Endodermal cell (in vitro differentiated cells): ENCODE results near the gene SDK1. TPM values are rescaled to one million over a fixed set of nuclear protein-coding genes. Genes with fewer than 3 reads are reported as not detected.

ENCODE experiments used
- DNase-seq: peaks from one replicate; pipeline ENCODE4 v3.0.0-alpha.2; 2017
- H3K27ac ChIP-seq: 2 replicates; pipeline ENCODE4 v1.5.1; 2013; ENCODE audit warnings: mild to moderate bottlenecking, low read depth, low read length, moderate library complexity
- H3K27me3 ChIP-seq: 2 replicates; pipeline ENCODE4 v1.6.1; 2013; ENCODE audit warnings: mild to moderate bottlenecking, low read length, moderate library complexity; ENCODE audit not compliant: insufficient read depth, control insufficient read depth, poor library complexity, severe bottlenecking
- H3K36me3 ChIP-seq: 2 replicates; pipeline ENCODE4 v1.7.0; 2013; ENCODE audit warnings: mild to moderate bottlenecking, low read length, moderate library complexity; ENCODE audit not compliant: control insufficient read depth, insufficient read depth
- H3K4me1 ChIP-seq: one replicate; pipeline ENCODE4 v1.7.0; 2013; ENCODE audit warnings: low read length; ENCODE audit not compliant: control insufficient read depth, insufficient read depth
- H3K4me3 ChIP-seq: 2 replicates; pipeline ENCODE4 v1.5.1; 2013; ENCODE audit warnings: mild to moderate bottlenecking, low read length, moderate library complexity
- H3K9ac ChIP-seq: 2 replicates; pipeline ENCODE4 v1.6.1; 2013; ENCODE audit warnings: mild to moderate bottlenecking, low read length, moderate library complexity; ENCODE audit not compliant: poor library complexity, severe bottlenecking; ENCODE audit errors: extremely low read depth
- H3K9me3 ChIP-seq: 2 replicates; pipeline ENCODE4 v1.6.1; 2013; ENCODE audit warnings: mild to moderate bottlenecking, low read length, moderate library complexity; ENCODE audit not compliant: control insufficient read depth
- H3K27ac Mint-ChIP-seq: 2 replicates; pipeline ENCODE4 v1.8.0; 2020; ENCODE audit warnings: mixed read lengths
- H3K27me3 Mint-ChIP-seq: 2 replicates; pipeline ENCODE4 v1.8.0; 2021; ENCODE audit warnings: mild to moderate bottlenecking, mixed read lengths; ENCODE audit not compliant: insufficient read depth
- H3K36me3 Mint-ChIP-seq: 2 replicates; pipeline ENCODE4 v1.8.0; 2020; ENCODE audit warnings: low read depth, mixed read lengths
- H3K4me1 Mint-ChIP-seq: 2 replicates; pipeline ENCODE4 v1.8.0; 2020; ENCODE audit warnings: mixed read lengths
- H3K4me3 Mint-ChIP-seq: 2 replicates; pipeline ENCODE4 v1.8.0; 2020; ENCODE audit warnings: mild to moderate bottlenecking, moderate library complexity, mixed read lengths
- H3K9me3 Mint-ChIP-seq: 2 replicates; pipeline ENCODE4 v1.8.0; 2020; ENCODE audit warnings: mild to moderate bottlenecking, mixed read lengths
- CTCF ChIP-seq: fragments of 200-600 bp; sonication (generic); conservative IDR thresholded peaks from 2 replicates; pipeline ENCODE4 v1.5.0; 2021; ENCODE audit warnings: antibody characterized with exemption, mild to moderate bottlenecking
- WGBS, 2 experiments: methylation state at CpG; one replicate each; pipeline versions ENCODE4 v1.1.5 to v1.1.7; 2013; ENCODE audit warnings: missing lambda C conversion rate in 2 of 2, mixed read lengths in 1 of 2; ENCODE audit not compliant: insufficient coverage in 1 of 2, insufficient read length in 1 of 2; 5-methylcytosine and 5-hydroxymethylcytosine counted together
- total RNA-seq, 2 donors: library from RNA; stranded (reverse); fragmentation: NEBNext Ultra II Directional in 1 of 2; extraction: Animal tissue kit (Norgen Biotek cat#: 25700) in 1 of 2; gene quantifications; 2 replicates in 1 of 2; 3 replicates in 1 of 2; pipeline ENCODE4 v1.2.1, GENCODE V29; 2021

The SDK1 gene
- total RNA-seq, 2 donors from 2014 or later, result 22.7 to 23.1 TPM

- H3K27ac Mint-ChIP-seq, result no peak overlapping the region
- no peak overlapping the region for H3K4me3 Mint-ChIP-seq
- H3K4me1 Mint-ChIP-seq, result peaks cover 12% of the 10 kb centered on the region
- peaks cover 9% of the 10 kb centered on the region for H3K9me3 ChIP-seq
- DNase-seq, result no peak
- H3K9me3 Mint-ChIP-seq, result peaks cover 10% of the 10 kb centered on the region
- H3K27ac ChIP-seq, result no peak overlapping the region
- H3K27me3 ChIP-seq, result no peaks in the 10 kb centered on the region
- no peak overlapping the region for H3K4me3 ChIP-seq
- H3K4me1 ChIP-seq, result no peaks in the 10 kb centered on the region
- TF ChIP-seq CTCF, result no peak
- 73 to 75% methylated on average over 4 of the region's 4 CpGs for WGBS, 2 experiments
- no peak overlapping the region for H3K9ac ChIP-seq
- H3K27me3 Mint-ChIP-seq, result no peaks in the 10 kb centered on the region
- H3K36me3 ChIP-seq, result no peaks in the 10 kb centered on the region
- peaks cover 15% of the 10 kb centered on the region for H3K36me3 Mint-ChIP-seq
Measured at GRCh38 chr7:3318874-3319273, 17.8 kb downstream of the SDK1 start.

- Mint-ChIP-seq H3K9me3 (peaks cover 10% of the 10 kb centered on the region), H3K36me3 (peaks cover 15% of the 10 kb centered on the region), H3K27me3 (no peaks in the 10 kb centered on the region), H3K27ac (no peak overlapping the region), H3K4me1 (peaks cover 12% of the 10 kb centered on the region), H3K4me3 (no peak overlapping the region)
- H3K9me3 ChIP-seq, result peaks cover 9% of the 10 kb centered on the region
- no peak overlapping the region for H3K9ac ChIP-seq
- no peak overlapping the region for H3K27ac ChIP-seq
- WGBS, 2 experiments, result 87 to 91% methylated on average over 3 to 4 of the region's 4 CpGs
- H3K36me3 ChIP-seq, result no peaks in the 10 kb centered on the region
- no peak overlapping the region for H3K4me3 ChIP-seq
- no peaks in the 10 kb centered on the region for H3K27me3 ChIP-seq
- H3K4me1 ChIP-seq, result no peaks in the 10 kb centered on the region
- TF ChIP-seq CTCF, result no peak
- DNase-seq, result no peak
Measured at GRCh38 chr7:3321206-3321605, 20.2 kb downstream of the SDK1 start.

- Mint-ChIP-seq H3K27ac (no peak overlapping the region), H3K9me3 (peaks cover 10% of the 10 kb centered on the region), H3K36me3 (peaks cover 15% of the 10 kb centered on the region), H3K4me3 (no peak overlapping the region), H3K27me3 (no peaks in the 10 kb centered on the region), H3K4me1 (peaks cover 12% of the 10 kb centered on the region)
- no peak overlapping the region for H3K27ac ChIP-seq
- no peak overlapping the region for H3K9ac ChIP-seq
- peaks cover 9% of the 10 kb centered on the region for H3K9me3 ChIP-seq
- no peaks in the 10 kb centered on the region for H3K4me1 ChIP-seq
- no peak overlapping the region for H3K4me3 ChIP-seq
- TF ChIP-seq CTCF, result no peak
- H3K27me3 ChIP-seq, result no peaks in the 10 kb centered on the region
- DNase-seq, result no peak
- WGBS, 2 experiments, result 97% methylated on average over 3 of the region's 3 CpGs; no CpG with 5 or more reads in 1 of the 2 experiments
- no peaks in the 10 kb centered on the region for H3K36me3 ChIP-seq
Measured at GRCh38 chr7:3321745-3322144, 20.7 kb downstream of the SDK1 start.
